DND-41 (cell line): ENCODE results near the gene MOB3C.

Experiments used
- ATAC-seq: fragments of 200-7000 bp; cut with Tn5 transposase; 3 replicates; pipeline ENCODE4 v1.9.1; 2021; ENCODE audit warnings: low read depth; ENCODE audit not compliant: insufficient read depth
- DNase-seq: peaks from one replicate; pipeline ENCODE4 v3.0.0-alpha.2; 2020
- H2AFZ ChIP-seq: 2 replicates; pipeline ENCODE4 v1.6.0; 2012; ENCODE audit warnings: low read depth, low read length
- H3K27ac ChIP-seq: 2 replicates; pipeline ENCODE4 v1.5.1; 2012; ENCODE audit warnings: low read length, inconsistent platforms
- H3K27me3 ChIP-seq: fragments of 200-600 bp; sonication (generic); 2 replicates; pipeline ENCODE4 v1.6.0; 2012; ENCODE audit warnings: low read length, mild to moderate bottlenecking, inconsistent platforms; ENCODE audit not compliant: insufficient read depth, poor library complexity
- H3K36me3 ChIP-seq: 2 replicates; pipeline ENCODE4 v1.5.1; 2012; ENCODE audit warnings: low read length, inconsistent platforms; ENCODE audit not compliant: insufficient read depth
- H3K4me1 ChIP-seq: 2 replicates; pipeline ENCODE4 v1.5.1; 2012; ENCODE audit warnings: mild to moderate bottlenecking, low read length; ENCODE audit not compliant: insufficient read depth
- H3K4me2 ChIP-seq: 2 replicates; pipeline ENCODE4 v1.6.0; 2012; ENCODE audit warnings: mild to moderate bottlenecking, moderate library complexity, low read length, inconsistent platforms; ENCODE audit not compliant: insufficient read depth
- H3K4me3 ChIP-seq, 2 experiments: fragments of 200-600 bp in 1 of 2; shearing (Covaris generic) in 1 of 2; 2 replicates each; pipeline ENCODE4 v1.5.1; 2012 to 2016; ENCODE audit warnings: inconsistent platforms in 2 of 2, low read length in 2 of 2, mild to moderate bottlenecking in 2 of 2, low read depth in 1 of 2, moderate library complexity in 1 of 2
- H3K79me2 ChIP-seq: 2 replicates; pipeline ENCODE4 v1.6.0; 2012; ENCODE audit warnings: low read length, inconsistent platforms; ENCODE audit not compliant: insufficient read depth
- H3K9ac ChIP-seq: 2 replicates; pipeline ENCODE4 v1.6.0; 2012; ENCODE audit warnings: low read depth, mild to moderate bottlenecking, inconsistent platforms, low read length, moderate library complexity
- H3K9me3 ChIP-seq: 2 replicates; pipeline ENCODE4 v1.5.1; 2012; ENCODE audit warnings: low read length, moderate library complexity, mild to moderate bottlenecking, inconsistent platforms; ENCODE audit not compliant: insufficient read depth, severe bottlenecking
- H4K20me1 ChIP-seq: 2 replicates; pipeline ENCODE4 v1.6.0; 2012; ENCODE audit warnings: low read length; ENCODE audit not compliant: insufficient read depth
- EZH2 ChIP-seq: IDR thresholded peaks from 3 replicates; pipeline ENCODE4 v1.6.1; 2012; ENCODE audit warnings: borderline replicate concordance, low read depth, mild to moderate bottlenecking, moderate library complexity, low read length, inconsistent platforms; ENCODE audit not compliant: severe bottlenecking
- TF ChIP-seq, protein P1 (sequence below): IDR thresholded peaks from 2 replicates; pipeline ENCODE4 v1.5.1; 2012; ENCODE audit warnings: borderline replicate concordance, low read length, moderate library complexity, mild to moderate bottlenecking; ENCODE audit not compliant: poor library complexity, severe bottlenecking; ENCODE audit errors: extremely low read depth

Gene MOB3C

DNA sequence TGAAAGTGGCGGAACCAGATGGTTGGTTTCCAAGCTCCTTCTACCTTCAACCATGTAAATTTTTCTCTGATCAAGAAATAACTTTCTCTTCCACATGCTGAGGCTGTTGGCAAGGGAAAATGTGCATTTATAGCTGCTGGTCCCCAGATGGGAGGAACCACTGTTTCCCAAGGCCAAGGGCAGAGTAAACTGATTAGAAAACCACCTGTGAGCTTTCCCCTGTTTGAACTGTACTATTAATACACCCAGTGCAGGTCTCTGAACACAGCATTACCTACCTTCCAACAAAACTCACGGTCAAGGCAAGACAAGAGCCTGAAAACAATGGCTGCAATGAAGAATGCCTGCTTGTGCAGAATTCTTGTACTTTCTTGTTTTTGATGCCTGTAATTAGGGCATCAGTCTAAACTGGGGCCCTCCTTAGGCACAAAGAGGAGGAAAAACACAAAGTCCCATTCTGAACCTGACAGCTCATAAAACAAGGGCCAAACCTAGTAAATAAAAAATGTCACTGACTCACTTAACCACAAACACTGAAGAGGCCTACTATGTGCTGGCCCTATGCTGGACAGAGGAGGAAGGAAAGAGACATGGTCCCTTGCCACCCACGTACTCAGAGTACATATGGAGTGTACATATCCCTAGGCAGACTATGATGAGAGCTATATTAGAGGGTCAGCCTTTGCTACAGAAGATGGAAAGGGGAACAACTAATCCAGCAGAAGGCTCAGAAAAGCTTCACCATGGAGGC, 15.2 kb downstream of the MOB3C start:
- peaks cover 28% of the 10 kb centered on the region for H3K4me1 ChIP-seq
- no peaks in the 10 kb centered on the region for H3K27me3 ChIP-seq
- DNase-seq (no peak), ATAC-seq (no peak)
- peaks cover 4% of the 10 kb centered on the region; the same call in 1 of the 2 replicates for H3K79me2 ChIP-seq
- H3K4me3 ChIP-seq = no peak overlapping the region
- TF ChIP-seq, protein P1, sequence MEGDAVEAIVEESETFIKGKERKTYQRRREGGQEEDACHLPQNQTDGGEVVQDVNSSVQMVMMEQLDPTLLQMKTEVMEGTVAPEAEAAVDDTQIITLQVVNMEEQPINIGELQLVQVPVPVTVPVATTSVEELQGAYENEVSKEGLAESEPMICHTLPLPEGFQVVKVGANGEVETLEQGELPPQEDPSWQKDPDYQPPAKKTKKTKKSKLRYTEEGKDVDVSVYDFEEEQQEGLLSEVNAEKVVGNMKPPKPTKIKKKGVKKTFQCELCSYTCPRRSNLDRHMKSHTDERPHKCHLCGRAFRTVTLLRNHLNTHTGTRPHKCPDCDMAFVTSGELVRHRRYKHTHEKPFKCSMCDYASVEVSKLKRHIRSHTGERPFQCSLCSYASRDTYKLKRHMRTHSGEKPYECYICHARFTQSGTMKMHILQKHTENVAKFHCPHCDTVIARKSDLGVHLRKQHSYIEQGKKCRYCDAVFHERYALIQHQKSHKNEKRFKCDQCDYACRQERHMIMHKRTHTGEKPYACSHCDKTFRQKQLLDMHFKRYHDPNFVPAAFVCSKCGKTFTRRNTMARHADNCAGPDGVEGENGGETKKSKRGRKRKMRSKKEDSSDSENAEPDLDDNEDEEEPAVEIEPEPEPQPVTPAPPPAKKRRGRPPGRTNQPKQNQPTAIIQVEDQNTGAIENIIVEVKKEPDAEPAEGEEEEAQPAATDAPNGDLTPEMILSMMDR = no peak
- TF ChIP-seq EZH2 = no peak
- no peak overlapping the region for H3K4me2 ChIP-seq
- H2AFZ ChIP-seq = no peak overlapping the region
- no peak overlapping the region for H3K27ac ChIP-seq
- H3K36me3 ChIP-seq = no peaks in the 10 kb centered on the region
- no peaks in the 10 kb centered on the region for H4K20me1 ChIP-seq
- H3K9me3 ChIP-seq = no peaks in the 10 kb centered on the region
- H3K9ac ChIP-seq = no peak overlapping the region

DNA sequence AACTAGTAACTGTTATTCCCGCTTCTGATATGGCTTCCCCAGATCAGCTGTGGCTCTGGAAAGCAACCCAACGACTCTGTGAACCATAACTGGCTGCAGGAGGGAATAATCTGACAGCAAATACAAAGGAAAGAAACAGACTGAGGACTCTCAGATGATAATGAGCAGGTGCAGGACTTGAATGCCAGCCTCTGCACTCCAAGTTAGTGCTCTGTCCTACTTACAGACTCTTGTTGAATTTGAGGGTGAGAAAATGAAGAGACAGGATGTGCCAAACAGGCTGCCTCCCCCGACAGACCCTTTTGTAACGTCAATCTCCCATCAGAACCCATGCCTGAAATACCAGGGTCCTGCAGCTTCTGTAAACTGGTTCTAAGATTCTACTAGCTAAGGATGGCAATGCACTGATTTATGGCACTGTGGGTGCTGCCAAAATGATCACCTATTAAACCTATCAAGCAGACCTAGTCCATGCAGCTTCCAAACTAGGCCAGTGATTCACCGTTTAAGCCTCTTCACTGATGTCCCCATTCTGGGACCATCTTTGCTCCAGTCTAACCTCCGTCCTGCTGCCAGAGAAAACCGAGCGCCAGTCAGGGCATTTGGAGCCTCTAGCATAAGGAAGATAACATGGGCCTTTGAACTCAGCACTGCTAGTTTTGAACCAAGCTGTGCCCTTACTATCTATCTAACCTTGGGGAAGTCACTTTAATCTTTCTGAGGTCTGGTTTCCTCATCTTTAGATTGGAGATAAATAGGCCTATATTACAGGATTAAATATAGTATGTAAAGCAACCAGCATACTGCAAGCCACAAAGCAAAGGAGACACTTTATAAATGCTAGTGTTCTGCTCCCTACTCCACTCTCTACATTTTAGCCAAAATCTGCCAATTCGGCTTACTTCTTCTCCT, 17.3 kb downstream of the MOB3C start:
- DNase-seq (no peak), ATAC-seq (0 out of 3 replicates have a peak, but pooled peaks have one; percentile 22)
- H2AFZ ChIP-seq = no peak overlapping the region
- H3K4me3 ChIP-seq = no peak overlapping the region
- no peak overlapping the region for H3K4me2 ChIP-seq
- H3K36me3 ChIP-seq = no peaks in the 10 kb centered on the region
- no peaks in the 10 kb centered on the region for H3K9me3 ChIP-seq
- H3K27me3 ChIP-seq = no peaks in the 10 kb centered on the region
- H3K79me2 ChIP-seq = peaks cover 4% of the 10 kb centered on the region; the same call in 1 of the 2 replicates
- no peaks in the 10 kb centered on the region for H4K20me1 ChIP-seq
- H3K9ac ChIP-seq = no peak overlapping the region
- peaks cover 24% of the 10 kb centered on the region for H3K4me1 ChIP-seq
- no peak for TF ChIP-seq EZH2
- TF ChIP-seq, protein P1 = no peak
- H3K27ac ChIP-seq = no peak overlapping the region

- no peaks in the 10 kb centered on the region for H3K79me2 ChIP-seq
- H3K27me3 ChIP-seq = no peaks in the 10 kb centered on the region
- no peaks in the 10 kb centered on the region for H3K9me3 ChIP-seq
- no peak overlapping the region for H3K4me3 ChIP-seq
- no peak for ATAC-seq
- DNase-seq = no peak
- H2AFZ ChIP-seq = no peak overlapping the region
- H4K20me1 ChIP-seq = no peaks in the 10 kb centered on the region
- H3K4me2 ChIP-seq = no peak overlapping the region
- H3K36me3 ChIP-seq = peaks cover 14% of the 10 kb centered on the region
- no peak overlapping the region for H3K9ac ChIP-seq
- H3K4me1 ChIP-seq = peaks cover 12% of the 10 kb centered on the region
- no peak for TF ChIP-seq EZH2
- TF ChIP-seq, protein P1 = no peak
- H3K27ac ChIP-seq = no peak overlapping the region
These were observed 19.8 kb downstream of the MOB3C start for GRCh38 chr1:46596846-46597245.
